GM12875 (cell line): Measurements from ENCODE around the gene POMGNT2.

ENCODE experiments used
- H3K4me3 ChIP-seq: one replicate; pipeline ENCODE4 v1.5.1; 2011; ENCODE audit warnings: low read depth, low read length, control low read depth
- TF ChIP-seq, protein P1 (sequence below): IDR thresholded peaks from 2 replicates; pipeline ENCODE4 v1.5.1; 2011; ENCODE audit warnings: low read depth, mild to moderate bottlenecking, control low read depth, inconsistent platforms, low read length, moderate library complexity, borderline replicate concordance; ENCODE audit not compliant: insufficient read depth

POMGNT2 gene

GRCh38 chr3:43077261-43077660 is 28.6 kb downstream of the POMGNT2 start:
- no peak overlapping the region for H3K4me3 ChIP-seq
- TF ChIP-seq, protein P1, sequence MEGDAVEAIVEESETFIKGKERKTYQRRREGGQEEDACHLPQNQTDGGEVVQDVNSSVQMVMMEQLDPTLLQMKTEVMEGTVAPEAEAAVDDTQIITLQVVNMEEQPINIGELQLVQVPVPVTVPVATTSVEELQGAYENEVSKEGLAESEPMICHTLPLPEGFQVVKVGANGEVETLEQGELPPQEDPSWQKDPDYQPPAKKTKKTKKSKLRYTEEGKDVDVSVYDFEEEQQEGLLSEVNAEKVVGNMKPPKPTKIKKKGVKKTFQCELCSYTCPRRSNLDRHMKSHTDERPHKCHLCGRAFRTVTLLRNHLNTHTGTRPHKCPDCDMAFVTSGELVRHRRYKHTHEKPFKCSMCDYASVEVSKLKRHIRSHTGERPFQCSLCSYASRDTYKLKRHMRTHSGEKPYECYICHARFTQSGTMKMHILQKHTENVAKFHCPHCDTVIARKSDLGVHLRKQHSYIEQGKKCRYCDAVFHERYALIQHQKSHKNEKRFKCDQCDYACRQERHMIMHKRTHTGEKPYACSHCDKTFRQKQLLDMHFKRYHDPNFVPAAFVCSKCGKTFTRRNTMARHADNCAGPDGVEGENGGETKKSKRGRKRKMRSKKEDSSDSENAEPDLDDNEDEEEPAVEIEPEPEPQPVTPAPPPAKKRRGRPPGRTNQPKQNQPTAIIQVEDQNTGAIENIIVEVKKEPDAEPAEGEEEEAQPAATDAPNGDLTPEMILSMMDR = no peak

- H3K4me3 ChIP-seq = no peak overlapping the region
- TF ChIP-seq, protein P1 = no peak
Observed at GRCh38 chr3:43076857-43077256, 29.0 kb downstream of the POMGNT2 start.

DNA sequence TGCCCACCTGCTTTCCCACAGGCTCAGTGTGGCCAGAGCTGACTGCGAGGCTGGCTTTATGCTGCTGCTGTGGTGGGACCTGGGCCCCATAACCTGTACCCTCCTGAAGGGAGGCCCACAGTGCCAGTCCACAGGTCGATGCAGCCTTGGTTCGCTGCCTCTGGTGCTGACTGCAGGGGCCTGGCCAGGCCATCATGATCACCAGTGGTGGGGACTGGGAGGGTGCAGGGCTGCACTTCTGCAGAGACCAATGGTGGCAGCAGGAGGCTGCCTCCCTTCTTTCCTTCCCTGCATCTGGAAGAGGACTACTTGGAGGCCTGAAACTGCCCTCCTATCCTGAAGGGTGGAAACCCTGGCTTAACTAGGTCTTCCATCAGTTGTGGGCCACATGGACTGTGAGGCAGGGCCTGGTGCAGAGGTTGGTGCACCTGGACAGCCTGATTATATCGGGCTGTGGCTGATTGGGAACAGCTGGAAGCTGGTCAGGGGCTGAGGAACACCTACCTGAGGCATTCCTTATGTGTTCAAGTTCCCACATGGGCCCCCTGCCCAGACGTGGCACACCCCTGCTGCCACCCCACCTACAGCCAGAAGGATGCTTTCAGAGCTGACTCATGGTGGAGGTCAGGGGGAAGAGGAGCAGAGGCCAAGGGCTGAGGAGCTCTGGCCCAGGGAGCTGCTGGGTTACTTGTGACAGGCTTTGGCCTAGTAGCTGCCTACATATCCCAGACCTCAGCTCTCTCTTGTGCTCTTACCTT is 29.8 kb downstream of the POMGNT2 start:
- TF ChIP-seq, protein P1 = no peak
- H3K4me3 ChIP-seq = no peak overlapping the region

DNA sequence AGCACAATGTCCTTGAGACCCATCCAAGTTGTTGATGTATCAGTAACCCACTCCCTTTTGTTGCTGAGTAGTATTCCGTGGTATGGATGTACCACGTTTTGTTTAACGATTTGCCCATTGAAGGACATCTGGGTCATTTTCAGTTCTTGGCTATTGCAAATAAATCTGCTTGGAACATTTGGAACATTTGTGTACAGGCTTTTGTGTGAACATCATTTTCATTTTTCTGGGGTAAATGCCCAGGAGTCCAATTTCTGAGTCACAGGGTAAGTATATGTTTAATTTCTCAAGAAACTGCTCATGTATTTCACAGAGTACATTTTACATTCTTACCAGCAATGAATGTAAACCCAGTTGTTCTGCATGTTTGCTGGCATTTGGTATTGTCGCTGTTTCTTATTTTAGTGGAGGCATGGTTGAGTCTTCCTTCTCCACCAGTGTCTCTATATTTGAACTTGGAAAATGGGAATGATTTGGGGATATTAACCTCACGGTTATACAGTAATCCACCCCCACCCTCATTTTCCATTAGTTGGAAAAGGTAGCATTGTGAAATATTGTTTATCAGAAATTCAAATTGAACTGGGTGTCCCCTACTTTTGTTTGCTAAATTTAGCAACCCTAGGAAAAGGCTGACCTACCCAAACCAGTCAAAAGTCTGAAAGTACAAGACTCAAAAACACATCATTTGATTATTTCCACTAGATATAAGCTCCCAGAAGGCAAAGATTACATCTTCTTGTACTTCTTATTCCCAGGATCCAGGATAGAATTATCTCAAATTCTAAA is 30.8 kb downstream of the POMGNT2 start:
- TF ChIP-seq, protein P1 = no peak
- no peak overlapping the region for H3K4me3 ChIP-seq

DNA sequence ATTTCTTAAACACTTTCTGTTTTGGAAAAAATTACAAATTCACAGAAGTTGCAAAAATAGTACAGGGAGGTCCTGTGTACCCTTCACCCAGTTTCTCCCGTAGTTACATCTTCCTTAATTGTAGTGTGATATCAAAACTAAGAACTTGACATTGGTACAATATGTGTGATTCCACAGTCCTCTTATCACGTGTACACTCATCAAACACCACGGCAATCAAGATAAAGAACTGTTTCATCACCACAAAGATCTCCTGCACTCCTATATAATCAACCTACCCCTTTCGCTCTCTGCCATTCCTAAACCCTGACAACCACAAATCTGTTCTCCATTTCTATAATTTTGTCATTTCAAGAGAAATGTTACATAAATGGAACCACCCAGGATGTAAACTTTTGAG is 31.4 kb downstream of the POMGNT2 start:
- H3K4me3 ChIP-seq = no peak overlapping the region
- TF ChIP-seq, protein P1 = no peak

- TF ChIP-seq, protein P1 = no peak
- H3K4me3 ChIP-seq = no peak overlapping the region
Observed at GRCh38 chr3:43073836-43074220, 32.1 kb downstream of the POMGNT2 start.

DNA sequence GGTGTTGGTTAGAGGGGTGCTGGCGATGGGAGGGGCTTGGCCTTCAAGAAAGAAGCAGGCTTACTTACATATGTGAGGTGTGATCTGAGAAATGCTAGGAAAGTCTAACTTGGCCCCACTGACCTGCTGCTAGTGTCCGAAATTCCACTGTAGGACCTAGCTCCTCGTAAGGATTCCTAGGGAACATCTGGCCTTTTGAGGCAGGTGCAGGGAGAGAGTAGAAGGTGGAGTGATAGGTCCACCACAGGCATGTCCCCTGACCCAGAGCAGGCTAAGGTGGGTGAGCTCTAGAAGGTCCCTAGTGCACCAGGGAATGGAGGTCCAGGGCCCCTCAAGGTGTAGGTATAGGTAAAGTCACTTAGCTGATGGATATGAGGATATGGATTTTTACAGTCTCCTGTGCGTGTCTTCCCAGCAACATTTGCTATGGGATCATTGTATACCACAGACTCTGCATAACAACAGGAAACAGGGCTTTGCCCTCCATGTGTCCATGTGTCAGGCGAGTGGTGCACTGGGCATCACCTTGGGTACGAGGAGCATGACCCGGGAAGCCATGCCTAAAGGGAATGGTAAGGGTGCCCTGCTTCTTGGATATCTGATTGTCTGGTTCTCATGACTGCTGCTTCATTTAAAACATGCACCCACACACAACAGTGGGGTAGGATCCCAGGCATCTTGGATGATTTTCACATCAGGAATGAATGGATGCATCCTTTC is 32.6 kb downstream of the POMGNT2 start:
- TF ChIP-seq, protein P1 = no peak
- no peak overlapping the region for H3K4me3 ChIP-seq
